K562 (cell line): ENCODE measurements around the gene AP4E1. TPM values are rescaled to one million over a fixed set of nuclear protein-coding genes. Genes with fewer than 3 reads are reported as not detected.

Source experiments
- ARID3A ChIP-seq: IDR thresholded peaks from 2 replicates; pipeline ENCODE4 v1.6.1; 2012; ENCODE audit warnings: low read depth, low read length, improper control_type of control experiment, borderline replicate concordance
- CCAR2 ChIP-seq: fragments of 200-400 bp; formaldehyde crosslinking; IDR thresholded peaks from 2 replicates; pipeline ENCODE4 v1.6.1; 2017; ENCODE audit warnings: mild to moderate bottlenecking, low read depth, low read length
- DDX20 ChIP-seq: fragments of 450-650 bp; IDR thresholded peaks from 2 replicates; pipeline ENCODE4 v1.6.1; 2016; ENCODE audit warnings: missing genetic modification characterization, low read depth, mild to moderate bottlenecking, missing compliant biosample characterization, moderate library complexity
- ETV1 ChIP-seq: fragments of 450-650 bp; conservative IDR thresholded peaks from 2 replicates; pipeline ENCODE4 v1.6.1; 2016; ENCODE audit warnings: missing genetic modification characterization, control low read depth, low read depth, missing compliant biosample characterization
- FOXJ2 ChIP-seq: fragments of 200-800 bp; sonication (Bioruptor generic); IDR thresholded peaks from 2 replicates; pipeline ENCODE4 v1.6.1; 2016; ENCODE audit warnings: missing genetic modification characterization, missing compliant biosample characterization
- HDAC8 ChIP-seq: fragments of 450-650 bp; IDR thresholded peaks from 2 replicates; pipeline ENCODE4 v1.6.1; 2016; ENCODE audit warnings: mild to moderate bottlenecking, missing genetic modification characterization, moderate library complexity, missing compliant biosample characterization
- KLF10 ChIP-seq: fragments of 250-450 bp; sonication (Bioruptor Pico); IDR thresholded peaks from 2 replicates; pipeline ENCODE4 v1.6.1; 2021; ENCODE audit warnings: matching md5 sums
- MAFK ChIP-seq: IDR thresholded peaks from 2 replicates; pipeline ENCODE4 v1.6.1; 2011; ENCODE audit warnings: low read length, improper control_type of control experiment
- MEF2A ChIP-seq: IDR thresholded peaks from 2 replicates; pipeline ENCODE4 v1.6.1; 2011; ENCODE audit warnings: low read depth, mild to moderate bottlenecking, low read length, moderate library complexity; ENCODE audit not compliant: control insufficient read depth
- MNT ChIP-seq, 2 experiments: fragments of 450-650 bp; conservative IDR thresholded peaks; 2 replicates each; pipeline ENCODE4 v1.6.1; 2017; ENCODE audit warnings: mild to moderate bottlenecking in 2 of 2, moderate library complexity in 2 of 2
- MYNN ChIP-seq, 2 experiments: sonication (generic); formaldehyde crosslinking in 1 of 2; IDR thresholded peaks; 2 replicates each; pipeline versions ENCODE4 v1.5.0 to v1.6.1; 2016 to 2020; ENCODE audit warnings: antibody characterized with exemption in 1 of 2, missing genetic modification reagents in 1 of 2
- NFATC3 ChIP-seq: fragments of 450-650 bp; IDR thresholded peaks from 2 replicates; pipeline ENCODE4 v1.6.1; 2017; ENCODE audit warnings: mild to moderate bottlenecking
- SFPQ ChIP-seq: fragments of 200-400 bp; formaldehyde crosslinking; IDR thresholded peaks from 2 replicates; pipeline ENCODE4 v1.6.1; 2017; ENCODE audit warnings: mild to moderate bottlenecking, low read depth, low read length, moderate library complexity
- SMC3 ChIP-seq: conservative IDR thresholded peaks from 2 replicates; pipeline ENCODE4 v1.6.1; 2011; ENCODE audit warnings: low read depth, low read length, improper control_type of control experiment; ENCODE audit not compliant: insufficient read depth
- SREBF2 ChIP-seq: sonication (generic); formaldehyde crosslinking; IDR thresholded peaks from 2 replicates; pipeline ENCODE4 v1.4.0; 2020; ENCODE audit warnings: mild to moderate bottlenecking, missing genetic modification reagents
- SRSF9 ChIP-seq: fragments of 200-400 bp; formaldehyde crosslinking; IDR thresholded peaks from 2 replicates; pipeline ENCODE4 v1.6.1; 2017; ENCODE audit warnings: low read depth, low read length, borderline replicate concordance
- TAF15 ChIP-seq: fragments of 200-400 bp; formaldehyde crosslinking; IDR thresholded peaks from 2 replicates; pipeline ENCODE4 v1.6.1; 2017; ENCODE audit warnings: mild to moderate bottlenecking, low read depth, low read length, moderate library complexity
- ZEB2 ChIP-seq: fragments of 450-650 bp; IDR thresholded peaks from 2 replicates; pipeline ENCODE4 v1.6.1; 2016
- ZKSCAN1 ChIP-seq: fragments of 150-350 bp; IDR thresholded peaks from 2 replicates; pipeline ENCODE4 v1.6.1; 2016; ENCODE audit warnings: low read depth, low read length
- ZNF133 ChIP-seq: fragments of 250-450 bp; sonication (Bioruptor Pico); IDR thresholded peaks from 2 replicates; pipeline ENCODE4 v1.4.0; 2020; ENCODE audit warnings: mild to moderate bottlenecking
- ZNF41 ChIP-seq: fragments of 250-450 bp; sonication (Bioruptor Pico); conservative IDR thresholded peaks from 2 replicates; pipeline ENCODE4 v1.4.0; 2020; ENCODE audit warnings: mild to moderate bottlenecking
- ZNF431 ChIP-seq: sonication (generic); formaldehyde crosslinking; IDR thresholded peaks from 2 replicates; pipeline ENCODE4 v1.8.0; 2022; ENCODE audit warnings: mild to moderate bottlenecking, missing genetic modification reagents
- ZNF75A ChIP-seq: fragments of 450-650 bp; formaldehyde crosslinking; IDR thresholded peaks from 2 replicates; pipeline ENCODE4 v1.4.0; 2020; ENCODE audit warnings: mild to moderate bottlenecking
- polyA plus RNA-seq, 8 experiments: library from polyadenylated mRNA; depleted of rRNA in 4 of 8; stranded (reverse) in 5 of 8; unstranded in 3 of 8; fragments of >200 nt; fragmentation: Nextera tagmentation in 2 of 8; fragmentation: Illumina TruSeq in 1 of 8; extraction: Ambion mirVana in 2 of 8; extraction: Trizol in 1 of 8; gene quantifications; 2 replicates each; pipeline versions ENCODE4 v1.2.1 to v1.2.3, GENCODE V29; 2011 to 2014; ENCODE audit warnings: inconsistent platforms in 1 of 8, missing spikeins in 1 of 8
- total RNA-seq, 7 experiments: library from RNA; depleted of rRNA in 6 of 7; stranded (reverse); fragments of >200 nt in 6 of 7; fragmentation: Illumina TruSeq in 2 of 7; extraction: Trizol in 2 of 7; gene quantifications; 2 replicates each; pipeline versions ENCODE4 v1.2.1 to v1.2.3, GENCODE V29; 2011 to 2021; ENCODE audit warnings: low replicate concordance in 1 of 7
- TF ChIP-seq, protein P1 (sequence below): sonication (generic); formaldehyde crosslinking; IDR thresholded peaks from 2 replicates; pipeline ENCODE4 v1.4.0; 2020; ENCODE audit warnings: mild to moderate bottlenecking, missing genetic modification reagents

AP4E1 gene
- total and polyA plus RNA-seq, 9 of the 15 experiments (the other 6 are each of a cell fraction or from before 2014, with no cell fraction given) = 1.3 to 11.5 (median 4.4) TPM

GRCh38 chr15:50876989-50877360 lies 31.5 kb upstream of the AP4E1 start (continued):
- TF ChIP-seq ZKSCAN1 (peak; percentile 40; the same call in 1 of the 2 replicates), FOXJ2 (tag) (no peak), HDAC8 (tag) (no peak), SRSF9 (no peak), MEF2A (0 out of 2 replicates have a peak, but pooled peaks have one; percentile 3), NFATC3 (no peak), DDX20 (tag) (no peak), ETV1 (tag) (no peak), MAFK (peak; percentile 58; the same call in 1 of the 2 replicates), ZEB2 (no peak), ZNF133 (CRISPR knock-in tag) (no peak), SREBF2 (no peak), ARID3A (no peak), MNT (conservative IDR thresholded peaks at IDR 0.05) (no peak), ZNF75A (CRISPR knock-in tag) (no peak), TAF15 (no peak), ZNF431 (CRISPR knock-in tag) (no peak), MYNN (IDR thresholded peaks at IDR 0.05) (no peak), MYNN (CRISPR knock-in tag; IDR thresholded peaks at IDR 0.05) (no peak), SMC3 (peak; percentile 85), SFPQ (no peak), CCAR2 (no peak), KLF10 (CRISPR knock-in tag) (no peak), ZNF41 (CRISPR knock-in tag) (no peak)
- TF ChIP-seq, protein P1, sequence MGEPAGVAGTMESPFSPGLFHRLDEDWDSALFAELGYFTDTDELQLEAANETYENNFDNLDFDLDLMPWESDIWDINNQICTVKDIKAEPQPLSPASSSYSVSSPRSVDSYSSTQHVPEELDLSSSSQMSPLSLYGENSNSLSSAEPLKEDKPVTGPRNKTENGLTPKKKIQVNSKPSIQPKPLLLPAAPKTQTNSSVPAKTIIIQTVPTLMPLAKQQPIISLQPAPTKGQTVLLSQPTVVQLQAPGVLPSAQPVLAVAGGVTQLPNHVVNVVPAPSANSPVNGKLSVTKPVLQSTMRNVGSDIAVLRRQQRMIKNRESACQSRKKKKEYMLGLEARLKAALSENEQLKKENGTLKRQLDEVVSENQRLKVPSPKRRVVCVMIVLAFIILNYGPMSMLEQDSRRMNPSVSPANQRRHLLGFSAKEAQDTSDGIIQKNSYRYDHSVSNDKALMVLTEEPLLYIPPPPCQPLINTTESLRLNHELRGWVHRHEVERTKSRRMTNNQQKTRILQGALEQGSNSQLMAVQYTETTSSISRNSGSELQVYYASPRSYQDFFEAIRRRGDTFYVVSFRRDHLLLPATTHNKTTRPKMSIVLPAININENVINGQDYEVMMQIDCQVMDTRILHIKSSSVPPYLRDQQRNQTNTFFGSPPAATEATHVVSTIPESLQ (CRISPR knock-in tag) = no peak
